GM19438 (cell line): ENCODE results near the gene ERCC2.

Source experiments
- ATAC-seq: cut with Tn5 transposase; IDR thresholded peaks from one replicate; pipeline ENCODE4 v1.9.1; 2021; ENCODE audit warnings: low read depth; ENCODE audit not compliant: unreplicated experiment

Gene ERCC2

GRCh38 chr19:45402298-45403061 is 32.1 kb upstream of the ERCC2 start:
- ATAC-seq: no peak

GRCh38 chr19:45401815-45402214 is 31.4 kb upstream of the ERCC2 start:
- ATAC-seq: no peak

DNA sequence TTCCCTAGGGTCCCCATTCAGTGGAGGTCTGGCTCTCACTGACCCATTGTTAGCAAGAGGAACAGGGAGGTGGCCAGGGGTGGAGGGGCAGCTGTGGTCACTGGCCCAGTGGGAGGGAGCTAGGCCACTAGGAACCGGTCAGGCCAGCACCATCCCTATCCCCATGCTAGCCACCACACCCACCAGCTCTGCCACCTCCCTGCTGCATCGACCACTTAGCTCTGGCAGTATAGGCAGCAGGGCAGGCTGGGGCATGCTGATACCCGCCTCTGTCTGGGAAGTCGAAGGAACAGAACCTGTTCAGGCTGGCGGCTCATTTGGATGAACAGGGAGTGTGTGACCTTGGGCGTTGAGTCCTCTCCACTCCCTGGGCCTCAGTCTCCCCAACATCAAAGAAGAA is 29.8 kb upstream of the ERCC2 start:
- no peak for ATAC-seq

DNA sequence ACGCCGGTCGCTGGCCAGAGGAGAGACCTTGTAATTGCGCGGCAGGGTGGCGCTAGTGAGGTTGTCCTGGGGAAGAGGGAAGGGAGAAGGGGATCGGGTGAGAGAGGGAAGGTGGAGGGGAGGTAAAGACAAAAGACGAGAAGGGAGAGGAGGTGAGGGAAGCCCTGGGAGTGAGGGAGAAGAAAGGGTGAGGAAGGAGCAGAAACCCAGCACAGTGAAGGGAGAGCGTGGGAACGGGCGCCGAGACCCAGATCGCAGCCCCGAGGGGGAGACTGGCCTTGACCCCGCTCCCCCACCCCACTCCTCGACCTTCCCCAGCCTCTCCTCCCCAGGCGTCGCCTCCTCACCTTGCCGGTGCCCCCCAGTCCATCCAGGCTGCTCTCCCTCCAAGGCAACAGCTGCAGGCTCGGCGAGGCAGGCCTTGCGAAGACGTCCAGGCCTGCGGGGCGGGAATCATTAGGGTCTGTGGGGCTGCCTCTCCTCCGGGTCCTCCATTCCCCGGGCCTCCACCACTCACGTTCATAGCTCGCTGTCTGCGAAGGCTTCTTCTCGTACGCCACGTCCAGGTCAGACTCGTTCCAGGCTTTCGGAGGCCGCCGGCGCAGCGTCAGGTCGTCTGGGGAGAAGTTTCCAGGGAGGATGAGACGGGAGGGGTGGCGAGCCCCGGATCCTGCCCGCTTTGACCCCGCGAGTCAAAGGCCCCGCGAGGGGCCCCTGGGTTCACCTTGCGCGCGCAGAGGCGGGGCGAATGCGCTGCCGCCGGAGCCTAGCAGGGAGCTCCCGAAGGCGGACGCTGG is 25.6 kb upstream of the ERCC2 start:
- no peak for ATAC-seq

DNA sequence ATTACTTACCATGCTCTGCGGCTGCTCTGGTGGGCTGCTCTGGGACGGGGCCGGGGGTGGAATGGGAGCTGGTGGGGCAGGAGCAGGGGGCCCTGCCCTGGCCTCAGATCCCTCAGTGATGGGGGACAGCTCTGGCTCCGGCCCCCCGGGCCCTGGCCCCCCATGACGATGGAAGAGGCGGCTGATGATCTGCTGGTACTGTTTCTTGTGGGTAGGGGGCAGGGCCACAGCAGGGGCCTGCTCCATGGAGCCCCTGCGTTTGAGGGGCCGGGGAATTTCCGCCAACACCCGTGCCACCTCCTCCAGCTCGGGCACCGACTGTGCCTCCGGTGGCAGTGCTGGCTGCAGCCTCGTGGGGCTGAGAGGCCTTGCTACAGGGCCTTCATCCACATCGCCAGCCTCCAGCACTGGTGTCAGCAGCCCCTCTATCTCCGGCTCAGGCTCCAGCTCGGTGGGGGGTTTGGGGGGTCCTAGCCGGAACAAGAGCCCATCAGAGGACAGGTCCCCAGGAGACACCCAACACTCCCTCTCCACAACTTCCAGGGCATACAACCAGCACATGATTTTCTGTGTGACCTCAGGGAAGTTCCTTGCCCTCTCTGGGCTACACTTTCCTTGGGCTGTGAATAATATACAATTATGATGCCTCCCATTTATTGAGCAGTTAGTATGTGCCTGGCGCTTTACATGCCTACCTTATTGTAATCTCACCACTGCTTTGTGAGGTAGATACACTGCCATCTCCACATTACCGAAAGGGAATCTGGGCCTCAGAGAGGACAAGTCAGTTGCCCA is 21.7 kb upstream of the ERCC2 start:
- ATAC-seq: no peak

DNA sequence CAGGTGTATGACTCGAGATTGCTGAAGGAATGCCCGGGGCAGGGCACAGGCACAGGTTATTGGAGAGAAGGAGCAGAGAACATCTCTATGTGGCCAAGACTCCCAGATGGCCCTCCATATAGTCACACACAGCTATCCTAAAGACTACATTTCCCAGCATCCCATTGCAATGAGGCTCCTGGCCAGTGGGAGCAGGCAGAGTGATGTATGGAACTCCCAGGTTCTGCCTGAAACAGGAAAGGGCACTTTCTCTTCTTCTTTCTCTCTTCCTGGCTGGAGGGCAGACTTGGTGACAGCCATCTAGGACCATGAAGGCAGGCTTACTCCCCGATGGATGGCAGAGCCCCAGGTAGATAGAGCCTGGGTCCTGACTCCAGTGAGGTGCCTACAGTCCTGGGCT is 21.0 kb upstream of the ERCC2 start:
- ATAC-seq: no peak

- no peak for ATAC-seq
Measured at GRCh38 chr19:45385392-45386221, 15.2 kb upstream of the ERCC2 start.

- ATAC-seq: no peak
Measured at GRCh38 chr19:45382426-45382825, 12.1 kb upstream of the ERCC2 start.

DNA sequence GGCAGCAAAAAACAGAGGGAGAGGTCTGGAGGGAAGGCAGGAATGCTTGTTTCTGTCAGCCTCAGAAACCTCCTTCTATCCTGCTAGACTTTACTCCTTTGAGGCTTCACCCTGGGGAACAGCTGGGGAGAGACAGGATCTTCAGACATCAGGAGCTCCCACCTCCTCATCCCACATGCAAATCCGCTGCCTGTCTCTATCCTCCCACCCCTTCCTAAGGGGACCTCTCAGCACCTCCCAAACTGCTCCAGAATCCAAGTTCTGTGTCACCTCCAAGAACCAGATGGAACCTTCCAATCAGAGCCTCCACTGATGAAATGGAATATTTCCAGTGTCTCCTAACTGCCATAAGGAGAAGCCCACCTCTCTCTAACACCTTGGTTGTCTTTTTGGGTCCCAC is 9.7 kb upstream of the ERCC2 start:
- no peak for ATAC-seq

DNA sequence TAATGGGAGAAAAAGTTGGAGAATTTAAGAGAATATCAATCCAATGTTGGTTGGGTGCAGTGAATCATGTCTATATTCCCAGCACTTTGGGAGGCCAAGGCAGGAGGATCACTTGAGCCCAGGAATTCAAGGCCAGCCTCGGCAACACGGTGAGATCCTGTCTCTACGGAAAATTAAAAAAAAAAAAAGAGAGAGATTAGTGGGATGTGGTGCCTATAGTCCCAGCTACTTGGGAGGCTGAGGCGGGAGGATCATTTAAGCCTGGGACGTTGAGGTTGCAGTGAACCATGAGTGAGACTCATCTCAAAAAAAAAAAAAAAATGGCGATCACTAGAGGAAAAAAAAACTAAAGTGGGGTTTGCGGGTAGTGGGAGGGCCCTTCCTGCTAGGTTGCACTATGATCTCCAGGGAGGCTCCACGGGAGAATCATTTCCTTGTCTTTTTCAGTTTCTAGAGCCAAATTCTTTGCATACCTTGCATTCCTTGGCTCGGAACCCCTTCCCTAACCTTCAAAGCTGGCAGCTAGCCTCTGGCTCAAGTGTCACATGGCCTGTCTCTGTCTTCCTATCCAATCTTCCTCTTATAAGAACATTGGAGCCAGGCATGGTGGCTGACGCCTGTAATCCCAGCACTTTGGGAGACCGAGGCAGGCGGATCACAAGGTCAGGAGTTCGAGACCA is 5.8 kb upstream of the ERCC2 start:
- ATAC-seq: no peak

DNA sequence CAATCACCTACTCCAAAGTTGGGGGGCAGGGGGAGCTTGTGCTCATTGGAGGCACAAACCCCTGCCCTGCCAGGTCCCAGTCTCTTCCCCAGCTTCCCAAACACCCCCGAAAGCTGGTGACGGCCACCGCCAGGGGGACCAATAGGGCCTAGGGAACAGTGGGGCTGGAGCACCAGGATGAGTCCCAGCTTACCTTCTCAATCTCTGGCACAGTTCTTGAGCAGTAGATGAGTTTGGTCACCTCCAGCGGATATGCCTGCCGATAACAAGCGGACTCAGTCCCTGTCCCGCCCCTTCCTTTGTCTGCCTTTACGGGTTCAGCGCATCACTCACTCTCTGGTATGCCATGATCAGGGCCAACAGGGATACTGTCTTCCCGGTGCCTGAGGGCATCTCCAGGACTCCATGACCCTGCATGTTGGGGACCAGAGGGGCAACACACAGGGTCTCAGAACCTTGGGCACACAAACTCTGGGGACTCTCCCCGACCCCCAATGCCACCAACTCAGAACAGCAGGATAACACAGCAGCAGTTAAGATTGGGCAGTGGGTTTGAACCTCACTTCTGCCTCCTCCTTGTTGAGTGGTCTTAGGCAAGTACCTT is 1.5 kb downstream of the ERCC2 start:
- no peak for ATAC-seq

DNA sequence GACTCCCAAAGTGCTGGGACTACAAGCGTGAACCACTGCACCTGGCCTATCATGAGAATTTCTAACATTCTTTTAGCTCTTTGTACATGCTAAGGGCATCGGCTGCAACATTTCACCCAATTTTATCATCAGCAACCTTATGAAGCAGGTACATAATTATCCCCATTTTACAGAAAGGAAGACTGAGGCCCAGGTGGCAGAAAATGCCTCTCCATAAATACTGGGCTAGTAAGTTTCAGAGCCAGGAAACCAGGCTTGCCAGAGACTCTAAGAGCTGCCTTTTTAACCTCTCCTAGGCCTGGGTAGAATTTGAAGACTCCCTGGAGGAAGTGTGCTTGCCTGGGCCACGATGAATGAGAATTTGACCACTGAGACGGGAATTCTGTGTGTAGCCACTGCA is 2.2 kb downstream of the ERCC2 start:
- ATAC-seq: no peak

DNA sequence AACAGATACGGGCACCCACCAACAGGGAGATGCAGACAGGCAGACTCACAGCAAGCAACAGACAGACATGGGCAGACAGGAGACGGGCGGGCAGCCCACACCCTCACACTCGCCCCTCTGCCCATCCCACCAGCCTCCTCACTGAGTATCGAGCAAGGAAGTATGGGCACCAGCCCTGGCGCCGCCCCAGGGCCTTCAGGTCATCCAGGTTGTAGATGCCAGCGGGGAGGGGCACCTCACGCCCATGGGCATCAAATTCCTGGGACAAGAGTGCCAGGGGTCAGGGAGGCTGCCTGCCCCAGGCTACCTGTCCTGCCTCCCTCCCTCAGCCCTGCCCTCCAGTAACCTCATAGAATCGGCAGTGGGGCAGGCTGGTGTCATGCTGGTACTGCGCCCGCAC is 5.7 kb downstream of the ERCC2 start:
- ATAC-seq: no peak

DNA sequence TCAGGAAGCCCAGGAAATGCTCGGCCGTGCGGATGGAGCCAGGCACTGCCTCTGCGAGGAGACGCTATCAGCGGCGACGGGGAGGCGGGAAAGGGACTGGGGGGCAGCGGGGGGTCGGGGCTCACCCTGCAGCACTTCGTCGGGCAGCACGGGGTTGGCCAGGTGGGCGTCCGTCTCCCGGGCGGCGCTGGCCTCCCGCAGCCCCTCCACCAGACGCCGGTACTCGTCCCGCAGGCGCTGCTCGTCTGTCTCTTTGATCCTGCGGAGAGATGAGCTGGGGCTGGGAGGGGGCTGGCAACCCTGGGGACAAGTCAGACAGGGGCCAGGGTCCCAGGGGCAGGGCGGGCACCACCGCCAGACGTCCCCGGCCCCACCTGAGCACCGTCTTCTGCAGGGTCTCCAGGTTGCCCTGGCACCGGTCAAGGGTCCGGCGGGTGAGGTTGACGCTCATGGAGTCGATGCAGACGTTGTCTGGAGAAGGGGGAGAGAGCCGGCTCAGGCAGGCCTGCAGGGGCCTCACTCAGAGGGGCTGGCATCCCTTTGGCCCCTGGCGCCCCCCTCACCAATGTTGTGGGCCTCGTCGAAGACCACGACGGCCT is 6.4 kb downstream of the ERCC2 start:
- no peak for ATAC-seq

DNA sequence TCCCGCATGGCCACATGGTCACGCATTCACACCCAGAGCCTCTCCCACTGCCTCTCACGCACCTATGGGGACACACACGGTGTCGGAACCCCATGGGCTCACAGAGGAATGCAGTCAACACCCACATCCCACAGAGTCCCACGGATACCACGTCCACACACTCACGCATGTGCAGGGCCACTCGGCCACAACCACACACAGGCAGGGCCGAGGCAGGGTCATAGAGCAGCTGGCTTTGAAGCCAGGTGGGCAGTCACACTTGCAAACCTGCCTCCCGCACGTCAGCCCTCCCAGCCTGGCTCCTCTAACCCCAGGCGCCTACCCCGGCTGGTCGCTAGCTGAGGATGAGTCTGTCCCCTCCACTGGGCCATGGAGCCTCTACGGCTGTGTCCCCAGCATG is 8.1 kb downstream of the ERCC2 start:
- ATAC-seq: no peak

DNA sequence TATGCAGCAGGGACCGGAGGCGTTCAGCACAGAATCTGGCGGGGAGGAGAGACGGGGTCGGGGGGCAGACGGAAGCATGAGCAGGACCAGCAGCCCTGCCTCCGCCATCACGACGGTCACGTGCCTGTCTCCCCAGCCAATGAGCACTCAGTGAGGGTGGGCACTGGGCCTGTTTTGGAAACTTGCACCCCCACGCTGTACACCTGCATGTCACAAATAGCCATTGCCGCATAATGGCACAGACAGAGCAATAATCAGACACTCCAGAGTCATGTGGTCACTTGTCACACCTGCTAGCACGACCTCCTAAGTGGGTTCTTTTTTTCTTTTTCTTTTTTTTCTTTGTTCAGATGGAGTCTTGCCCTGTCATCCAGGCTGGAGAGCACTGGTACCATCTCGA is 8.8 kb downstream of the ERCC2 start:
- no peak for ATAC-seq

- ATAC-seq: no peak
Measured at GRCh38 chr19:45358213-45358792, 12.1 kb downstream of the ERCC2 start.

DNA sequence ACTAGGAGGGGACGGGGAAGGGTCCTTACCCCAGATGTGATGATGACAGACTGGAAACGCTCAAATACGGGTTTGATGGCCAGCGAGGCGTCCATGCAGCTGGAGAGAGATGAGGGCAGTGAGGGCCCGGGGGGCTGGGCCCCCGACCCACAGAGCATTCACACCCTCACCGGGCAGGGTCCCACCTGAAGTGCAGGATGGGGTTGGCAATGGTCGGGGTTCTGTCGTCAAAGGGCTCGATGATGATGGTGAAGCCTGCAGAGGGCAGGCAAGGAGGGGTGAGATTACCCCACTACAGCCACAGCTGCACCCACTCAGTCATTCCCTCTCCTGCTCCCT is 13.0 kb downstream of the ERCC2 start:
- no peak for ATAC-seq
